Chondrocyte (in vitro differentiated cells): ENCODE data around the gene DLX2. TPM values are rescaled to one million over a fixed set of nuclear protein-coding genes. Genes with fewer than 3 reads are reported as not detected.
"Not testable (repeated sequence)": the region's sequence is repeated elsewhere in the genome, so short reads cannot be mapped to it uniquely, and the experiment has no call there.

Experiments
- DNase-seq: peaks from one replicate; pipeline ENCODE4 v3.0.0; 2021; ENCODE audit warnings: mixed read lengths, low spot score
- H3K27ac Mint-ChIP-seq: one replicate; pipeline ENCODE4 v1.8.0; 2021; ENCODE audit warnings: mild to moderate bottlenecking, moderate library complexity, mixed read lengths; ENCODE audit not compliant: unreplicated experiment
- H3K27me3 Mint-ChIP-seq: 2 replicates; pipeline ENCODE4 v1.8.0; 2021; ENCODE audit warnings: low read depth, mixed read lengths
- H3K36me3 Mint-ChIP-seq: 2 replicates; pipeline ENCODE4 v1.8.0; 2021; ENCODE audit warnings: low read depth, mixed read lengths
- H3K4me1 Mint-ChIP-seq: 2 replicates; pipeline ENCODE4 v1.8.0; 2021; ENCODE audit warnings: low read depth, mild to moderate bottlenecking, mixed read lengths
- H3K4me3 Mint-ChIP-seq: one replicate; pipeline ENCODE4 v1.8.0; 2021; ENCODE audit warnings: mild to moderate bottlenecking, moderate library complexity, mixed read lengths; ENCODE audit not compliant: unreplicated experiment
- H3K9me3 Mint-ChIP-seq: 2 replicates; pipeline ENCODE4 v1.8.0; 2021; ENCODE audit warnings: low read depth, mixed read lengths
- total RNA-seq: library from RNA; stranded (reverse); gene quantifications from 3 replicates; pipeline ENCODE4 v1.2.1, GENCODE V29; 2021
- TF ChIP-seq, protein P1 (sequence below): fragments of 200-600 bp; sonication (generic); IDR thresholded peaks from 2 replicates; pipeline ENCODE4 v1.5.0; 2021; ENCODE audit warnings: antibody characterized with exemption, mild to moderate bottlenecking, moderate library complexity

The DLX2 gene
- total RNA-seq, 1 donor from 2014 or later = 5.7 TPM

DNA sequence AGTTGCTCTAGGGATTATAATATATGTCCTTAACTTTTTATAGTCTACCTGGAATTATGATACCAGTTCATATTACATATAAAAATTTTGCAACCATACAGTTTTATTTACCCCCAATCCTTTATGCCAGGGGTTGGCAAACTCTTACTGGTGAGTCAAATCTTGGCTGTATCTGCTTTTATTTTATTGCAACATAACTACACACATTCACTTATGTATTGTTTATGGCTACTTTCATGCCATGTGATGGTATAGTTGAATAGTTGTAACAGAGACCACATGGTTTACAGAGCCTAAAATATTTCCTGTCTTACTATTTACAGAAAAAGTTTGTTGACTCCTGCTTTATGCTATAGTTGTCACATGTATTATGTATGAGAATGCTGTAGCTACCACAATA lies 25.8 kb upstream of the DLX2 start:
- TF ChIP-seq, protein P1, sequence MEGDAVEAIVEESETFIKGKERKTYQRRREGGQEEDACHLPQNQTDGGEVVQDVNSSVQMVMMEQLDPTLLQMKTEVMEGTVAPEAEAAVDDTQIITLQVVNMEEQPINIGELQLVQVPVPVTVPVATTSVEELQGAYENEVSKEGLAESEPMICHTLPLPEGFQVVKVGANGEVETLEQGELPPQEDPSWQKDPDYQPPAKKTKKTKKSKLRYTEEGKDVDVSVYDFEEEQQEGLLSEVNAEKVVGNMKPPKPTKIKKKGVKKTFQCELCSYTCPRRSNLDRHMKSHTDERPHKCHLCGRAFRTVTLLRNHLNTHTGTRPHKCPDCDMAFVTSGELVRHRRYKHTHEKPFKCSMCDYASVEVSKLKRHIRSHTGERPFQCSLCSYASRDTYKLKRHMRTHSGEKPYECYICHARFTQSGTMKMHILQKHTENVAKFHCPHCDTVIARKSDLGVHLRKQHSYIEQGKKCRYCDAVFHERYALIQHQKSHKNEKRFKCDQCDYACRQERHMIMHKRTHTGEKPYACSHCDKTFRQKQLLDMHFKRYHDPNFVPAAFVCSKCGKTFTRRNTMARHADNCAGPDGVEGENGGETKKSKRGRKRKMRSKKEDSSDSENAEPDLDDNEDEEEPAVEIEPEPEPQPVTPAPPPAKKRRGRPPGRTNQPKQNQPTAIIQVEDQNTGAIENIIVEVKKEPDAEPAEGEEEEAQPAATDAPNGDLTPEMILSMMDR = no peak
- peaks cover 4% of the 10 kb centered on the region for H3K9me3 Mint-ChIP-seq

DNA sequence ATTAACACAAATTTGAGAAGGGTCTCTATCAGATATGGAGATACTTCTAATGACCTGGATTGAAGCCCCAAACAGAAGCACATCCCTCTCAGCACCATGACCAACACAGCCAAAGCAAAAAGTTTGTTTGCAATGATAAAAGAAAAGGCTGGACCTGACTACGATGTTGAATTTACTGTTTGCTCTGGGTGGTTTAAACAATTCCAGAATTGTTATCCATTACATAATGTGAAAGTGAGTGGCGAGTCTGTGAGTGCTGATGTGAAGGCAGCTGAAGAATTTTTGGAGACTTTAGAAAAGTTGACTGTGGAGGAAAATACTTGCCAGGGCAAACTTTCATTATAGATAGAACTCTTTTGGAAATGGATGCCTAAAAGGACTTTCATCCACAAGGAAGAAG lies 17.4 kb upstream of the DLX2 start:
- Mint-ChIP-seq H3K27me3 (no peaks in the 10 kb centered on the region), H3K4me1 (peaks cover 8% of the 10 kb centered on the region), H3K36me3 (no peaks in the 10 kb centered on the region), H3K4me3 (no peak overlapping the region), H3K27ac (no peak overlapping the region), H3K9me3 (no peaks in the 10 kb centered on the region)
- TF ChIP-seq, protein P1 = no peak
- no peak for DNase-seq

More for the DNA sequence above, 25.8 kb upstream of the DLX2 start:
- no peak for DNase-seq
- no peaks in the 10 kb centered on the region for H3K4me1 Mint-ChIP-seq
- no peaks in the 10 kb centered on the region for H3K27me3 Mint-ChIP-seq
- H3K27ac Mint-ChIP-seq = no peak overlapping the region
- no peaks in the 10 kb centered on the region for H3K36me3 Mint-ChIP-seq
- no peak overlapping the region for H3K4me3 Mint-ChIP-seq

DNA sequence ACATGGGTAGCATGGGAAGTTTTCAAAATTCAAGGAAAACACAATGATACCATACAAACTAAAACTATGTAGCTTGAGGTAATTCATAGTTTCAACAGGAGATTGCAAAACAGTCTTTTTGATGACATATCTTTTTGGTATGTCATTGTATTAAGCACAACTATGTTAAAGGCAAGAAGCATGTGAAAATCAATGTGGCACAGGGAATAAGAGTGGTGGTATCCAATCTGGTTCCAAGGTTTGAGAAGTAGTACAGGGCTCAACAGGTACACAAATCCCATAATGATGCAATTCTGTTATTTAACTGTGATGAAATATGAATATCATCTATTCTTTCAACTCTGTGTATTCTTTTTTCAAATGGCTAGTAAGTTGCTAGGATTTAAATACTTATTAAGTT lies 16.4 kb upstream of the DLX2 start:
- Mint-ChIP-seq H3K9me3 (no peaks in the 10 kb centered on the region), H3K36me3 (no peaks in the 10 kb centered on the region), H3K27me3 (no peaks in the 10 kb centered on the region), H3K4me3 (no peak overlapping the region), H3K4me1 (peaks cover 8% of the 10 kb centered on the region), H3K27ac (peak overlapping the region; percentile 34)
- DNase-seq = no peak
- TF ChIP-seq, protein P1 = no peak

GRCh38 chr2:172116107-172116506 lies 13.4 kb upstream of the DLX2 start:
- TF ChIP-seq, protein P1 = no peak
- H3K4me1 Mint-ChIP-seq = peaks cover 8% of the 10 kb centered on the region
- no peak overlapping the region for H3K4me3 Mint-ChIP-seq
- H3K9me3 Mint-ChIP-seq = no peaks in the 10 kb centered on the region
- H3K27ac Mint-ChIP-seq = no peak overlapping the region
- no peak for DNase-seq
- no peaks in the 10 kb centered on the region for H3K27me3 Mint-ChIP-seq
- no peaks in the 10 kb centered on the region for H3K36me3 Mint-ChIP-seq

DNA sequence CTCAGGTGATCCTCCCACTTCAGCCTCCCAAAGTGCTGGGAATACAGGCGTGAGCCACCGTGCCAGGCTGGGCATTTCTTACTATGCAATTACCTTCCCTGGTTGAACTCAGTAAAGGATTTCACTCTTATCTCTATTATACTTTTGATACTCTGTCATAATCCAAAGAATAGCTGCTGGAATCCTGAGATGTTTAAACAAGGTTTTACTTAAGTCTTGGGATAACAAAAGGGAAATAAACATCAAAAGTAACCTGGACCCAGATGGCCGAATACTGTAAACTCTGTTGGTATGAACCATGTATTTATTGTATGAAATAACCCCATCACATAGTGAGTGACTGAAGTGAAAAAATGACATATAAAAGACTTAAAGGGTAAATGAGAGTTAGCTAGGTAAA lies 11.9 kb upstream of the DLX2 start:
- TF ChIP-seq, protein P1 = no peak
- Mint-ChIP-seq H3K36me3 (no peaks in the 10 kb centered on the region), H3K4me3 (no peak overlapping the region), H3K27me3 (no peaks in the 10 kb centered on the region), H3K27ac (no peak overlapping the region), H3K9me3 (no peaks in the 10 kb centered on the region), H3K4me1 (peaks cover 8% of the 10 kb centered on the region)
- no peak for DNase-seq

GRCh38 chr2:172114176-172114575 lies 11.5 kb upstream of the DLX2 start:
- H3K27ac Mint-ChIP-seq, H3K9me3 Mint-ChIP-seq, H3K36me3 Mint-ChIP-seq, DNase-seq, H3K4me1 Mint-ChIP-seq, H3K27me3 Mint-ChIP-seq, H3K4me3 Mint-ChIP-seq: not testable (repeated sequence)
